Measurements from ENCODE around the gene SPX. TPM values are rescaled to one million over a fixed set of nuclear protein-coding genes. Genes with fewer than 3 reads are reported as not detected.
A peak's percentile ranks its signal among the peaks of the same experiment; 100 is the strongest.

Gene SPX
- total RNA-seq: 1 to 10 TPM in 2 of 3 donors, not detected in 1; 1.2 to 1.4 TPM
- total RNA-seq (2013): 4.1 TPM

- 100% methylated on average over 1 of the region's 1 CpG for WGBS (ENCODE audit: insufficient coverage)
- H3K36me3 ChIP-seq (ENCODE audit: control insufficient read depth, insufficient read depth, low read length): no peaks in the 10 kb centered on the region
- peaks cover 8% of the 10 kb centered on the region for H3K4me1 ChIP-seq (ENCODE audit: control insufficient read depth, insufficient read depth, low read length)
- Mint-ChIP-seq H3K27me3 (ENCODE audit: low read depth in 2 of 2) (peaks cover 32 to 54% of the 10 kb centered on the region in 2 donors), H3K36me3 (no peaks in the 10 kb centered on the region), H3K4me1 (no peaks in the 10 kb centered on the region), H3K9me3 (peaks cover 0 to 5% of the 10 kb centered on the region in 2 donors), H3K4me3 (peak within 1 kb of the TSS; percentile 55), H3K27ac (no peak within 1 kb of the TSS)
- intact Hi-C loops (cut with micrococcal nuclease): no loop called here
- no peak for ATAC-seq
- peaks cover 33% of the 10 kb centered on the region for H3K27me3 ChIP-seq (ENCODE audit: control insufficient read depth, insufficient read depth, low read length)
- TF ChIP-seq CTCF (IDR thresholded peaks at IDR 0.05): no peak
- no peaks in the 10 kb centered on the region for H3K9me3 ChIP-seq (ENCODE audit: control insufficient read depth, insufficient read depth, low read length)
- no peak within 1 kb of the TSS for H3K4me3 ChIP-seq (ENCODE audit: low read length)
- DNase-seq: no peak
- H3K27ac ChIP-seq (ENCODE audit: low read length): no peak within 1 kb of the TSS
Observed at GRCh38 chr12:21526053-21526452, at the start of gene SPX. Gene SPX, plus strand, starts transcription at chr12:21526296. Its CDS starts 177 bp downstream, at chr12:21526473.

- DNase-seq: no peak
- no peak for TF ChIP-seq CTCF (IDR thresholded peaks at IDR 0.05)
- Mint-ChIP-seq H3K36me3 (peaks cover 12% of the 10 kb centered on the region), H3K27me3 (ENCODE audit: low read depth in 2 of 2) (no peaks in the 10 kb centered on the region), H3K4me3 (no peak overlapping the region), H3K9me3 (no peaks in the 10 kb centered on the region), H3K27ac (no peak overlapping the region), H3K4me1 (no peaks in the 10 kb centered on the region)
- WGBS (ENCODE audit: insufficient coverage): 100% methylated on average over 1 of the region's 3 CpGs
- Histone ChIP-seq H3K9me3 (ENCODE audit: control insufficient read depth, insufficient read depth, low read length) (no peaks in the 10 kb centered on the region), H3K27me3 (ENCODE audit: control insufficient read depth, insufficient read depth, low read length) (no peaks in the 10 kb centered on the region), H3K36me3 (ENCODE audit: control insufficient read depth, insufficient read depth, low read length) (peaks cover 94% of the 10 kb centered on the region), H3K4me3 (ENCODE audit: low read length) (no peak overlapping the region), H3K4me1 (ENCODE audit: control insufficient read depth, insufficient read depth, low read length) (no peaks in the 10 kb centered on the region), H3K27ac (ENCODE audit: low read length) (no peak overlapping the region)
- ATAC-seq: no peak
- intact Hi-C loops (cut with micrococcal nuclease): no loop called here
Observed at GRCh38 chr12:21476949-21477348, 49.1 kb upstream of the SPX start.

GRCh38 chr12:21478756-21479455, 47.2 kb upstream of the SPX start:
- Mint-ChIP-seq H3K27ac (no peak overlapping the region), H3K4me1 (no peaks in the 10 kb centered on the region), H3K36me3 (peaks cover 12% of the 10 kb centered on the region), H3K4me3 (no peak overlapping the region), H3K27me3 (ENCODE audit: low read depth in 2 of 2) (no peaks in the 10 kb centered on the region), H3K9me3 (no peaks in the 10 kb centered on the region)
- Histone ChIP-seq H3K4me3 (ENCODE audit: low read length) (no peak overlapping the region), H3K27ac (ENCODE audit: low read length) (no peak overlapping the region), H3K27me3 (ENCODE audit: control insufficient read depth, insufficient read depth, low read length) (no peaks in the 10 kb centered on the region), H3K9me3 (ENCODE audit: control insufficient read depth, insufficient read depth, low read length) (no peaks in the 10 kb centered on the region), H3K4me1 (ENCODE audit: control insufficient read depth, insufficient read depth, low read length) (no peaks in the 10 kb centered on the region), H3K36me3 (ENCODE audit: control insufficient read depth, insufficient read depth, low read length) (peaks cover 92% of the 10 kb centered on the region)
- DNase-seq (no peak), ATAC-seq (no peak)
- intact Hi-C loops (cut with micrococcal nuclease): no loop called here
- no peak for TF ChIP-seq CTCF (IDR thresholded peaks at IDR 0.05)
- WGBS (ENCODE audit: insufficient coverage): 75% methylated on average over 10 of the region's 10 CpGs

- no peak overlapping the region for H3K4me3 ChIP-seq (ENCODE audit: low read length)
- no peak for TF ChIP-seq CTCF (IDR thresholded peaks at IDR 0.05)
- peaks cover 7% of the 10 kb centered on the region for H3K36me3 Mint-ChIP-seq
- H3K27ac Mint-ChIP-seq: no peak overlapping the region
- intact Hi-C loops (cut with micrococcal nuclease): no loop called here
- WGBS (ENCODE audit: insufficient coverage): 100% methylated on average over 3 of the region's 3 CpGs
- H3K4me3 Mint-ChIP-seq: no peak overlapping the region
- no peak for DNase-seq
- peaks cover 70% of the 10 kb centered on the region for H3K36me3 ChIP-seq (ENCODE audit: control insufficient read depth, insufficient read depth, low read length)
- H3K27me3 ChIP-seq (ENCODE audit: control insufficient read depth, insufficient read depth, low read length): no peaks in the 10 kb centered on the region
- H3K27me3 Mint-ChIP-seq (ENCODE audit: low read depth in 2 of 2): no peaks in the 10 kb centered on the region
- H3K9me3 Mint-ChIP-seq: no peaks in the 10 kb centered on the region
- H3K4me1 Mint-ChIP-seq: peaks cover 0 to 4% of the 10 kb centered on the region in 2 donors
- H3K9me3 ChIP-seq (ENCODE audit: control insufficient read depth, insufficient read depth, low read length): no peaks in the 10 kb centered on the region
- no peak for ATAC-seq
- no peak overlapping the region for H3K27ac ChIP-seq (ENCODE audit: low read length)
- no peaks in the 10 kb centered on the region for H3K4me1 ChIP-seq (ENCODE audit: control insufficient read depth, insufficient read depth, low read length)
Observed at GRCh38 chr12:21483531-21483930, 42.6 kb upstream of the SPX start.
